Activated CD4-positive, alpha-beta T cell treated with anti-CD3 and anti-CD28 coated beads, Interleukin-10, Interleukin-2, amounts not matched to agents 100 ng/mL and 50 ng/mL, durations not matched to agents 16 hours and 8 hours (primary cell): ENCODE data around the gene CAPN8.

Experiments used
- DNase-seq: peaks from one replicate; pipeline ENCODE4 v3.0.0-alpha.2; 2020

CAPN8 gene

DNA sequence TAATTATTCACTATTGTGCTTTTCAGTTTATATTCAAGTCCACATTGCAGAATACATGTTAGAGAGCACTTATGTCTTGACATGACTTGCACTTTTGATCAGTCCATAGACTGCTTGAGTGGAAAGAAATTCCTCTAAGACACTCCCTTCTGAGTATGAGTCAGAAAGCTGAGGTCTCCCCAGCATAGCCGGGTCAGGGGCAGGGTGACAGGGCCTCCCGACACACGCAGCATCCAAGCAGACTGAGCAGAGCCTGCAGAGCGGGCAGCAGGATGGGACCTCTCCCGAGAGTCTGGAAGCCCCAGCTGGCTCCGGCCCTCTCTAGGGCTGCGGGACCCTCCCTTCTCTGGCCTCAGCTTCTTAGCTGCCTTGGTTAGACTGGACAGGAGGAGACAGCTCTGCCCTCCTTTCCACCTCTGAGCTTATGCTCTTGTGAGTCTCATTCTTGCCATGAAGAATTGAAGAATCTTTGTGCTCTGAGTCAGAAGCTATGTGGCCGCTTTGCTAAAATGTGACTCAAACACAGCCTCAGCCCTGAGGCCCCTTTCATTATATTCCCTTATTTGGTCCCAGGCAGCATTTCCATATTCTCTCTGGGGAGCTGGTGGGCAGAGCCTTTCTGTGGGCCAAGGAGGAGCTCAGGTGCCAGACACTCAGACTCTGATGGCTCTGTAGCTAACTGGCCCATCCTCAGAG, 35.6 kb upstream of the CAPN8 start:
- DNase-seq = peak; percentile 69

DNA sequence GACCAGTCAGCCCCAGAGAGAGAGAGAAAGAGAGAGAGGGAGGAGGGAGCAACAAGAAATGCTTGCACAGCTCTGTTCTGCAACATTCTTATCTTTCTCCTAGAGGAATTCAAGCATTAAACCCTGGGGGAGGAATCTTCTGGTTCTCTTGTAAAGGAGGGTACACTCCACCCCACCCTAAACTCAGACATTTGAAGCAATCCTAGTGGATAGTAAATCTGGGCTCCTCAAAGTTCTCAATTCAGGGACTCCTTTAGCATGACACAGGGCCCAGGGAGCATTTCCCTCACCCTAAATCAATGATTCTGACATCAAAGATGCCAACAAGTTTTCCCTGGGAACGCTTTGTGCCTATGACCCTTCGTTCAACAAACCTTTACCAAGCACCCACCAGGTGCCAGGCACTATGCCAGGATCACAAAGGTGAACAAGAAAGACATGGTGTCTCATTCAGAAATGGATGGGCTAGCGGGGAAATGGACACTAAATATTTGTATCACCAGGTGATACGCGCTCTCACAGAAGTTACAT, 35.0 kb upstream of the CAPN8 start:
- DNase-seq = no peak

DNA sequence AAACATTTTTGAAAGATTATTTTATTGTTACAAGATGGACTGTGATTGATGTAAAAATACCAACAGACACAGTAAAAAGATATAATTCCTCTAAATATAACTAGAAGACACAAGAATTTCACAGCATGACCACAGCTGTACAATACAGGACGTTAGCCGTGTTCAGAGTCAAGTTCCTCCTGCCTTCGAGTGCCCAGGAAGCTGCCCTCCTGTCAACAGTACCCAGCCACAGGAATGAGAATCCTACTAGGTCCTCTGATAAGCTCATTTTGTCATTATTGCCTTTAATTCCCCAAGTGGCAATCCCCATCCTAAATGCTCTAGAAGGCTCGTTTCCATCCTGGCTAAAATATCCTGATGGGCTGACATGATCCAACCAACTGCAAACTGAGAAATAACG, 30.4 kb upstream of the CAPN8 start:
- no peak for DNase-seq

DNA sequence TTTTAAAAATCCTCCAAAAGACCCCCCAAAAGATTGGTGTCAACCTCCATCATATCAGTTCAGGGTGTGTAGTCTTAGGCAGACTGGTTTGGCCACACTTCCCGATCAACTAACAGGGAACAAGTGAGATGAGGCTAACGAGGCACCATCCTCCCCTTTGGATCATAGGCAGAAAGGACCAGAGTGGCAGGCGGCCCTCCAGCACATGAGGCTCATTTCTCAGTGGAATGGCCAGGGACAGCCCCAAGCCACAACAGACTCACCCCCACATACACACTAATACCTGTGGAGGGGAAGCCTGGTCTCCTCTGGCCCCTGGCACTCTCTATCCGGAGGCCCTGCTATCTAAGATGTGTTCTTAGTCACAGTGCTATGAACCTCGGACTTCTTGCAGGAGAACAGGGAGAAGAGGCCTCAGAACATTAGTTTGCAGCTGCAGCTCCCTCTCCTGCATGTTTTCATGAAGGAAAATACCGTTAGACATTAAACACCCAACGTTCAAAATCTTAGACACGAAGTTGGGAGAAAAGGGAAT, 29.6 kb upstream of the CAPN8 start:
- no peak for DNase-seq

DNA sequence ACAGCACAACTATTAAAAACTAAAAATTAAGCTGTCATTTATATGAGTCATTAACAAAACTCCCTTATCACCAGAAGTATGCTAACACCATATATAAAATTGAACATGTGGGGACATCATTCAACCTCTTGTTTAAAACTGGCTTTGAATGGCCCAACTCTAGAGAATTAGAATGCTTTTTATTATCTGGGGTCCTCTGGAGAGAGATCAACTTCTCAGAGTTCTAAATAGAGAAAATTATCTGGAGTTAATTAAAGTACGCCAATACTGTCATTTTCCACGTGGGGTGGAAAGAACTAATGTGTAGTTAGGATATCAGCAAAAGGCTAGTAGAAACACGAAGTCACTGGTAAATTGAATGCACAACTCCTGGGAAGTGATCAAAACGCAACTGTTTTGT, 25.6 kb upstream of the CAPN8 start:
- DNase-seq = no peak

DNA sequence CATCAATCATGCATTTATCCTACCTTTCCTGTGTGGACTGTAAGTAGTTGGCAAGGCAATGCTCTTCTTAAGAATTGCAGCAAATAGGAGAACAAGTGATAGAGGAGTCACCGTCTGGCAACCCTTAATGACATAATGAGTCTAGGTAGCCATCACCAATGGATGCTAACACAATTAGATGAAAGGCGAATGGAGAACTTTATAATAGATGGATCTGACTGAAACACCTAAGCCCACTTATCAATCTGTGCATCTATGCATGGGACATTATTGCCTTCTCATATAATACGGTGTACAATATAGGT, 18.9 kb upstream of the CAPN8 start:
- DNase-seq = no peak

DNA sequence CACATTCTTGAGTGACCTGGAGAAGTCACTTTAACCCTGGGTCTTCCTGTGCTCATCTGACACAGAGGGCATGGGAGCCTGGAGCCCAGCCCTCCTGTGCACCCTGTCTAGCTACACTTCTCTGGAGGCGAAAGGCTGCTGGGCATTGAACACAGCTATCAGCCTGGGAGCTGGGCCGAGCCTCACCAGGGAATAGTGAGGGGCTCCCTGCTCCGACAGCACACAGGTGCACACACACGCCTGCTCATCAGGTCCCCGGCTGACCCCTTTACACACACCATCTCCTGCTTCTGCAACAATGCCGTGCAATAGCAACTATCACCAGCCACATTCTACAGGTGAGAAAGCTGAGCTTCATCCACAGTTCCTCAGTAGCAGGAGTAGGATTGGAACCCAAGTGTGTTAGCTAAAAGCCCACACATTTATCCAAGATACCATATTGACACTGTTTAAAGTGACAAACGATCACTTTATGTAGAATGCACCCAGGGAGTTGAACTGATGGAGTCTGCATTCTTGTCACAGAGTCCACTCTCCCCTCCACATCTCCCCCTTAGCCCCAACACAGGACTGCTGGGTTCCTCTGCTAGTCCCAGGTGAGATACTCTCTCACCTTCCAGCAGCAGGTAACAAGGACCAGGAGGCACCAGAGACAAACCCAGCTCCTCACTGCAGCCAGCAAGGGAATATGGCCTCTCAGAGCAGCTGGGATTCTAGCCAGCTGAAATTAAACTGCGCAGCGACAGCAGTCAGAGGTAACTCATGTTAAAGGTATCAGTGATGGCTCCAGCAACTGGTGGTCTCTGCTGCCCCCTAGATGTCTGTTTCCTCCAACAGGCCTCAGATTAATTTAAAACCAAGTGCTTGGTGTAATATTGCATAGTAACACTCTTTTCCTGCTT, 18.3 kb upstream of the CAPN8 start:
- DNase-seq = peak; percentile 54

DNA sequence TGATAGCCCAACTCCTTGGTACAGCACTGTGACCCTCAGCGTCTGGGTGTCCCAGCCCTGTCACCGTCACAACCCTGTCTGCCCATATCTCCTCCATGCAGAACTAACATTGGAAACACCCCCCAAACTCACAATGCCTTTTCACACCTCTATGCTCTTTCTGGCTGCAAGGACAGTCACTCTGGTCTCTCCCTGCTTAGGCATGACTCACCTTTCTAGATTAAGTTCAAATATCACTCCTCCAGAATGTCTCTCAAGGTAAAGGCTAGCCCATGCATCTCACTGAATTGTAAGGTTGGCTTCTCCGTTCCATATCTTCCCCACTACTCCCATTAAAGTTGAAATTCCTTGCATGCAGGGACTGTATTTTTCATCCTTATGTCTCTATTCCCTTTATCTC, 17.0 kb upstream of the CAPN8 start:
- DNase-seq = no peak

DNA sequence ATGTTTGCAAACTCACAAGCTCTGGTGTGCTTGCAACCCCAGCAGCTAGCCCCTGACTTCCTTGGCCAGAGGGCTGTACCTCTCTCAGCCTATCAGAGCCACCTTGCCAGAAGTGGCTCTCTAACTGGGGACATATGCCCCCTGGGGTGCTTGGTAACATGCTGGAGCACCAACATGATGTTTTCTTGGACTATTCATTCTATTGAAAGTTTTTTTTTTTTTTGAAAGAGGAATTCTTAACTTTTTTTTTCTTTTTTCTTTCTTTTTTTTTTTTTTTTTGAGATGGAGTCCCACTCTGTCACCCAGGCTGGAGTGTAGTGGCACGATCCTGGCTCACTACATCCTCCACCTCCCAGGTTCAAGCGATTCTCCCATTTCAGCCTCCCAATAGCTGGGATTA, 14.7 kb upstream of the CAPN8 start:
- DNase-seq = no peak

DNA sequence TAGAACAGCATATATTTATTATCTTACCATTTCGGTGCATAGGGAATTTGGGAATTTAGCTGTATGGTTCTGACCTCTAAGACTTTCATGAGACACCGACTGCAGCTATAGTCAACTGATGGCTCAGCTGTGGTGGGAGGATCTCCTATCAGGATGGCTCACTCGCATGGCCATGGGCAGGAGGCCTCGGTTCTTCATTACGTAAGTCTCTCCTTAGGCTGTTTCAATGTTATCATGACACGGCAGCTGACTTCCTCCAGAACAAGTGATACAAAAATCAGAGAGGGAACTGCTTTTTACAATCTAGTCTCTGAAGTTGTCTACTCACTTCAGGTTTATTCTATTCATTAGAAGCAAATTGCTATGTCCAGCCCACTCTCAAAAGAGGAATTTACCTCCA, 13.3 kb upstream of the CAPN8 start:
- DNase-seq = no peak

DNA sequence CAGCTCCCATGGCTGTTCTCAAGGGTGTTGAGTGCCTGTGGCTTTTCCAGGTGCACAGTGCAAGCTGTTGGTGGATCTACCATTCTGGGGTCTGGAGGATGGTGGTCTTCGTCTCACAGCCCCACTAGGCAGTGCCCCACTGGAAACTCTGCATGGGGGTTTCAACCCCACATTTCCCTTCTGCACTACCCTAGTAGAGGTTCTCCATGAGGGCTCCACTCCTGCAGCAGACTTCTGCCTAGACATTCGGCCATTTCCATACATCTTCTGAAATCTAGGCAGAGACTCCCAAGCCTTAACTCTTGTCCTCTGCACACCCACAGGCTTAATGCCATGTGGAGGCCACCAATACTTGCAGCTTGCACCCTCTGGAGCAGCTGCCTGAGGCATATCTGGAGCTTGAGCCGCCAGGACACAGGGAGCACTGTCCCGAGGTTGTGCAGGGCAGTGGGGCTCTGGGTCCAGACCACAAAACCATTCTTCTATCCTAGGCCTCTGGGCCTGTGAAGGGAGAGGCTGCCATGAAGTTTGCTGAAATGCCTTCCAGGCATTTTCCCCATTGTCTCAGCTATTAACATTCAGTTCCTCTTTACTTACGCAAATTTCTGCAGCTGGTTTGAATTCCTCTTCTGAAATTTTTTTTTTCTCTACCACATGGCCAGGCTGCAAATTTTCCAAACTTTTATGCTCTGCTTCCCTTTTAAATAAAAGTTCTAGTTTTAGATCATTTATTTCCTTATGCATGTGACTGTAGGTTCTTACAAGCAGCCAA, 8.8 kb upstream of the CAPN8 start:
- DNase-seq = no peak

DNA sequence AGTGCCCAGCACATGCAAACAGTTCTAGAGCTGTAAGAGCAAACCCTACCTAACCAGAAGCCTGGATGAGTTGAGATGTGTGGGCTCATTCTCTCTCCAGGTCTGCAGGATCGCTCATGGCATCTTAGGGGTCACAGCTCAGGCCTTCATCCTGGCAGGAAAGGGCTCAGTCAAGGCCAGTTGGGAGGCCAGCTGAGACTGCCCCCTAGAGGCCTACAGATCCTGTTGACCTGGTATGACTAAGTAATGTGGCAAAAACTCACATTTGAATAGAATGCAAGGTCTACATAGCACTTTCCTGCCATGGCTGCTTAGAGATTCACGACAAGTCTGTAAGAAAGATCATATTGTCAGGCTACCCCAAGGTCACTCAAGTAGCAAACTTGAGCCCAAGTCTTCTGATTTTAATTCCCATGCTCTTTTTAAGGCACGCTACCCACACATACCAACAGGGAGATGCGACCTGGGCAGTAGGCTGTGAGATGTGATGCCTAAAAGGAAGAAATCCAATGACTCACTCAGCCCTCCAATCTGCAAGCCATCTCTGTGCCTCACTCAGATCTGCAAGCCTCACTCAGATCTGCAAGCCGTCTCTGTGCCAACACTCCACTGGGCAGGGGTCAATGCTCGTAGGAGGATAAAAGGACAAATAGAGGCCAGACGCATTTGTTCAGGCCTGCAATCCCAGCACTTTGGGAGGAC, 5.1 kb upstream of the CAPN8 start:
- peak; percentile 23 for DNase-seq

DNA sequence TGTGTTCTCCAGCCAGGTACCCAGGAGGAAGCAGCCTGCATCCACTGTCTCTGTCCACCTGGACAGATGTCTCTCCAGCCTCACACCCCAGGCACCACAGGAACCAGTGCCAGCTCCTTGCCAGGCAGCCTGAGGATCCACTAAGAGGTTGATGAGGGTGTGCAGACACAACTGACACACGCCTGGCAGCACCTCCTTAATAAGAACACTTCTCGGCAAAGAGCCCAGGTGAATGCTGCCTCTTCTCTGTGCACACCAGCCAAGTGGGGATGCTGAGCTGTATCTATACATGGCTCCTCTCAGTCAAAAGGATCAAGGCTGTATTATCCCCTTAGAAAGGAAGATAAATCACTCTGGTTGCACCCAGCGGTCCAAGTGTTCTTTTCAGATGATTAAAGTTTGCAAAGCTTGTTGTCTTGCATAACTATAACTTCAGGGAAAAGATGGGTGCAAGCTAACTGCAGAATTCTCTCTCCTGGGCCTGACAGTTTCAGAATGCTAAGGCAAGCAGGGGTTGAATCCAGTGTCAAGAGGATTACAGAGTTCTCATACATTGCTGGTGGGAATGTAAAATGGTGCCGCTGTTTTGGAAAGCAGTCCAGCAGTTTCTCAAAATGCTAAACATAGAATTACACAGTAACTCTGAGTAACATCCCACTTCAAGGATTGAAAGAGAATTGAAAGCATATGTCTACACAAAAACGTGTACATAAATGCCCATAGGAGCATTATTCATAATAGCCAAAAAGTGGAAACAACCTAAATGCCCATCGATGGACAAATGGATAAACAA, 3.7 kb upstream of the CAPN8 start:
- DNase-seq = no peak

DNA sequence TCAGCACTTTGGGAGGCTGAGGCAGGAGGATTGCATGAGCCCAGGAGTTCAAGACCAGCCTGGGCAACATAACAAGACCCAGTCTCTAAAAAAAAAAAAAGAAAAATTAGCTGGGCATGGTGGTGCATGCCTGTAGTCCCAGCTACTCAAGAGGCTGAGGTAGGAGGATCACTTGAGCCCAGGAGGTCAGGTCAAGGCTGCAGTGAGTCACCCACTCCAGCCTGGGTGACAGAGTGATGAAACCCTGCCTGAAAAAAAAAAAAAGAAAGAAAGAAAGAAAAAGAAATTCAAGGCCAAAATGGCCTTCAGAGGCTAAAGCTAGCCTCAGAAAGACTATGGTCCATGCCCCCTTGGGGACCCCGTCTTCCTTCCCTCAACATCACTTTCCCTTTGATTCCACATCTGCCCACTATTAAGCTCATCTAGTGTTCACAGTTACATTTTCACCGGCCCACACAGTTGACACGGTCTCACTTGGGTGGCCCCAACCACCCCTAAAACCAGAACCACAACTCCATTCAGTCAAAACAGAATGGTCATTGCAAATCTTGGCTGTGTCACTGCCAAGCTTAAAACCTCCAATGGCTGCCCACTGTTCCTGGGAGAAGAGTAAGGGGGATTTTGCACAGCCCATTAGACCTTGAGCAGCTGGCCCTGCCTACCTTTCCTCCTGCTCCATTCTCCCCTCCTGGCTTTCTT, 2.1 kb upstream of the CAPN8 start:
- DNase-seq = no peak

DNA sequence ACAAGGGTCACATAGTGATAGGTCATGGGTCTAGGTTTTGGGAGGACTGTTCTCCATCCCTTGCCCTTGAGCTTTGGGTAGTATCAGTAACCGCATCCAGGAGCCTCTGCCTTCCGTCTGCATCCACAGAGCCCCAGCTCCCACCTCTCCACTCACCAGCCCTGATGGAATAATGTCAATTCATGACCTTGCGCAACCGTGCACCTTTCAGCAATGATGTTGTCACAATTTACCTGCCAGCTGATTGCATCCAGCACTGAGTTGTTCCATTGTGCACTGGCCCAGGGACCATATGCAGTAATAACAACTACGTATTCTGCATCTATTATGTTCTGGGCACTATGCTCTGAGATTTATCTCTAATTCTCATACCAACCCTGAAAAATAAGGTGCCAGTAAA, 1.4 kb downstream of the CAPN8 start:
- DNase-seq = no peak

DNA sequence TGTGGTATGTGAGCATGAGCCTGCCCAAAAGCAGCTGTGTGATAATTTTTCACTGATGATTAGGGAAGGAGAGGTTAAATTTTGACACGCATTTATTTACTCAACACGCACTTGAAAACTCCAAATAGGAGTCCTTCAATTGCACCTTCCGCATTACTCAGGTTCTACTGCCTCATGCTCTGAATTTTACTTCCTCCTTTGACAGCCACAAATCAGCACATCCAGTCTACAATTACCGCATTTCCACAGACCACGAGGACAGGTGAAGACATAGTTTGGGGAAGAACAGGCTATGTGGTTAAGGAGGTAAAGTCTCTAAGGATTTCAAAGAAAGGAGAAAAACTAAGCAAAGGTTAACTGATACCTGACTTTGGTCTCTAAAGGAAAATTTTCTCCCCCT, 2.6 kb downstream of the CAPN8 start:
- DNase-seq = no peak

DNA sequence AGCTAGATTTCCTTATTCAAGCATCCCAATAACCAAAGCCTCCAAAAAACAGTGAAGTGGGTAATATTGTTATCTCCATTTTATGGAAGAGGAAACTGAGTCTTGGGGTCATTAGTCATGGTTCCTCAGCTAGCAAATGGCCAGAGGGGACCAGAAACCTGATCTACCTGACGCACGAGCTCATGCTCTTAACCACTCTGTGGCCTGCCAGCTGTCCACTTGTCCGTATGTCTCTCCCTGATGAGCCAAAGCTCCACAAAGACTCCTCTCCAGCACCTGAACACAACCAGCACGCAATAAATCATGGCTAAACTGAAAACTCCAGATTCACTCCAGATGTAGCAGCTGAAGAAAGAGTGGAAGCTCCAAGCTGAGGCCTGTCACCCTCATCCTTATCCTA, 5.8 kb downstream of the CAPN8 start:
- DNase-seq = no peak

DNA sequence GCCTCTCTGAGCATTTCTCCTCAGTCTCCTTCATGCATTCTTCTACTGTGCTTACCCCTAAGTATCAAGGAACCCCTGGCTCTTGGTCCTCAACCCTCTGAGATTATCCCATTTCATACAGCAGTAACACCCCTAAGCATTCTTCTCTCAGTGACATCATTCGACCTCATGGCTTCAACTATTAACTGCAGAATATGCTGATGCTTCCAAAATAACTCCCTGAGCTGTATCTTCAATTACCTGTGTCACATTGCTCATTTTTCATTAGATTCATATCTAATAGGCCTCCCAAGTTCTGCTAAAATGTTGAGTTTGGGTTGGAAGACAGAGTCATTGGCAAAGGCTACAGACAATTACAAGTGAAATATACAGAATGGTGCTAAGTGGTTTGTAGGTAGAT, 7.5 kb downstream of the CAPN8 start:
- no peak for DNase-seq

DNA sequence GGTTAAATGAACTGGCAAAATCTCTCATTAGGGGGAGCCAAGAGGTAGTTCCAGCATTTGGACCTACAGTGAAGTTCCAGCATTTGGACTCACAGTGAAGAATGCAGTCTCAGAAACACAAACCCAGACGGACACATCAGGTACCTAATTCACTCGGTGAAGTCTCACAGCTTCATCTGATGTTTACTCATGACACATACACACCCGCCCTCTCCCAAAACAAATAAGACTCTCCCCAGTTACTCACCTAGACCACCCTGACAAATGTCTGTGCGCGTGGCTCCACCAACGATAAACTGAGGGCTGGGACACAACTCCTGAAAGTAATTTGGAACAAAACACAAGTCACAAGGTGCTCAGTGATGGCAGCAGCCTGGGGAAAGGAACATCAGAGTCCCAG, 11.4 kb downstream of the CAPN8 start:
- DNase-seq = no peak

DNA sequence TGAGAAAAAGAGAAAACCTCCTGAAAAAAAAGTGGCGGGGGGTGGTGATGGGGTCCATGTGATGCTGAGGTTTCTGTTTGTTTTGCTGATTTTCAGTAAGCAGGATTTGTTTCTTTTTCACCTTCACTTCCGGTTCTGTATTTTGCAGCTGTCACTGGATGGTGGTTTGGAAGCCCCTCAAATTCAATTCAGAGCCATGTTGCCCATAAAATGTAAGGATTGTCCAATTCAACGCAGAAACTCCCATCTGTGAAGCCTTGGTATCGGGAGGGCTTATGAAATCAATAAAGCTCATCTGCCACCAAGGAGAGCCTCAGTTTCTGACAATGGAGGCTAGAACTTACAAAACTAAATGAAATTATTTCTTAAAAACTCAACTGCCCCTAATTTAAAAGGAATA, 12.1 kb downstream of the CAPN8 start:
- DNase-seq = no peak

DNA sequence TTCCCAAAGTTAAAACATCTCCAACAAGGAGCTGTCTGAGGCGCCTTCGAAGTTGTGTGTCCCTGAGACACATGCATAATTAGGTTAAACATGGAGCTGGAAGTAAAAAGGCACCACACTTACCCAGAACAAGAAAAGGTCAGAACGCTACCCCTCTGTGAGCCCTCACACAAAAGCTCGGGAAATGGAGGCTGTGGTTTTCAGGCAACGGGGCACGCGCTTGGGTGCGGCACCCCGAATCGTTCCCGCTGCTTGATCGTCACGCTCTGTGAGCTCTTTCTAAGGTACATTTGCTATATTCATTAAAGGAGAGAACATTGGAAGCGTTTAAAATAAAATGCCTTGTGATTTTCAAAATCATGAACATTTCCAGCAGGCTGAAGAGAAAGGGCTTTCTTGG, 12.5 kb downstream of the CAPN8 start:
- DNase-seq = no peak
